Measurements from ENCODE around the gene SURF4.

GRCh38 chr9:133401588-133401987, 25.7 kb upstream of the SURF4 start:
- TF ChIP-seq CTCF (IDR thresholded peaks at IDR 0.05) (no peak), POLR2A (IDR thresholded peaks at IDR 0.05) (no peak), POLR2AphosphoS5 (IDR thresholded peaks at IDR 0.05) (no peak)
